HEK293 (cell line): Measurements from ENCODE around the gene NDFIP2.

Experiments used
- CTCF ChIA-PET: fragments of 350-600 bp; formaldehyde crosslinking; extraction: SDS; loops from one replicate; lab custom pipeline; 2021; ENCODE audit warnings: antibody characterized with exemption; lab: Yijun Ruan, JAX
- POLR2A ChIA-PET: fragments of 300-600 bp; formaldehyde crosslinking; extraction: SDS; loops from one replicate; lab custom pipeline; 2020; ENCODE audit warnings: antibody characterized with exemption, inconsistent platforms; lab: Yijun Ruan, JAX
- H3K27ac ChIP-seq: fragments of 200-500 bp; sonication (Bioruptor generic); 2 replicates; pipeline ENCODE4 v1.5.1; 2014; ENCODE audit warnings: low read depth, low read length, control low read depth, inconsistent platforms; ENCODE audit errors: extremely low read depth
- H3K36me3 ChIP-seq, 2 experiments: fragments of 200-500 bp in 1 of 2; sonication (Bioruptor generic) in 1 of 2; 1 replicate in 1 of 2; 2 replicates in 1 of 2; pipeline ENCODE4 v1.5.1; 2014 to 2017; ENCODE audit warnings: inconsistent platforms in 2 of 2, low read length in 2 of 2; ENCODE audit not compliant: control insufficient read depth in 2 of 2, insufficient read depth in 1 of 2
- H3K4me1 ChIP-seq: fragments of 200-500 bp; sonication (Bioruptor generic); 2 replicates; pipeline ENCODE4 v1.5.1; 2014; ENCODE audit warnings: mild to moderate bottlenecking, low read length, inconsistent platforms; ENCODE audit not compliant: control insufficient read depth, insufficient read depth
- H3K4me3 ChIP-seq: 2 replicates; pipeline ENCODE4 v1.5.1; 2011; ENCODE audit warnings: low read depth, mild to moderate bottlenecking, control low read depth, low read length, moderate library complexity
- H3K9me3 ChIP-seq: fragments of 200-500 bp; sonication (Bioruptor generic); 2 replicates; pipeline ENCODE4 v1.5.1; 2014; ENCODE audit warnings: low read depth, low read length, inconsistent platforms; ENCODE audit not compliant: control insufficient read depth, insufficient read depth
- GLIS1 ChIP-seq: fragments of 450-650 bp; formaldehyde crosslinking; IDR thresholded peaks from 2 replicates; pipeline ENCODE4 v1.5.1; 2016; ENCODE audit warnings: missing biosample characterization, missing genetic modification characterization
- KLF16 ChIP-seq: fragments of 450-650 bp; formaldehyde crosslinking; IDR thresholded peaks from 2 replicates; pipeline ENCODE4 v1.5.1; 2017; ENCODE audit warnings: missing biosample characterization, missing genetic modification characterization
- PRDM2 ChIP-seq: fragments of 450-650 bp; formaldehyde crosslinking; IDR thresholded peaks from 2 replicates; pipeline ENCODE4 v1.5.1; 2016; ENCODE audit warnings: missing biosample characterization, missing genetic modification characterization, borderline replicate concordance
- SP7 ChIP-seq: fragments of 450-650 bp; formaldehyde crosslinking; IDR thresholded peaks from 2 replicates; pipeline ENCODE4 v1.5.1; 2016; ENCODE audit warnings: missing biosample characterization, missing genetic modification characterization
- YY1 ChIP-seq: fragments of 450-650 bp; formaldehyde crosslinking; IDR thresholded peaks from 2 replicates; pipeline ENCODE4 v1.5.1; 2018; ENCODE audit warnings: missing biosample characterization, missing genetic modification characterization
- ZBTB1 ChIP-seq: fragments of 450-650 bp; formaldehyde crosslinking; IDR thresholded peaks from 2 replicates; pipeline ENCODE4 v1.5.1; 2016; ENCODE audit warnings: missing biosample characterization, missing genetic modification characterization
- ZBTB26 ChIP-seq: fragments of 450-650 bp; formaldehyde crosslinking; optimal IDR thresholded peaks from 2 replicates; pipeline ENCODE3; 2016; ENCODE audit warnings: missing biosample characterization, mild to moderate bottlenecking, missing genetic modification characterization
- ZFP69B ChIP-seq: fragments of 450-650 bp; formaldehyde crosslinking; IDR thresholded peaks from 2 replicates; pipeline ENCODE4 v1.5.1; 2016; ENCODE audit warnings: missing biosample characterization, missing genetic modification characterization
- ZNF148 ChIP-seq: fragments of 450-650 bp; formaldehyde crosslinking; IDR thresholded peaks from 2 replicates; pipeline ENCODE4 v1.5.0; 2017; ENCODE audit warnings: missing biosample characterization, missing genetic modification characterization, borderline replicate concordance
- ZNF157 ChIP-seq: fragments of 450-650 bp; formaldehyde crosslinking; IDR thresholded peaks from 2 replicates; pipeline ENCODE4 v1.5.1; 2016; ENCODE audit warnings: missing biosample characterization, missing genetic modification characterization
- ZNF16 ChIP-seq: fragments of 450-650 bp; formaldehyde crosslinking; IDR thresholded peaks from 2 replicates; pipeline ENCODE4 v1.5.1; 2016; ENCODE audit warnings: low read depth, missing biosample characterization, missing genetic modification characterization
- ZNF223 ChIP-seq: fragments of 450-650 bp; formaldehyde crosslinking; IDR thresholded peaks from 2 replicates; pipeline ENCODE4 v1.5.1; 2016; ENCODE audit warnings: missing biosample characterization, missing genetic modification characterization
- ZNF274 ChIP-seq, 2 experiments: fragments of 200-500 bp in 1 of 2; fragments of 450-650 bp in 1 of 2; sonication (Bioruptor generic) in 1 of 2; formaldehyde crosslinking in 1 of 2; IDR thresholded peaks; 2 replicates each; pipeline versions ENCODE4 v1.5.1 to v1.6.1; 2014 to 2016; ENCODE audit warnings: borderline replicate concordance in 1 of 2, inconsistent platforms in 1 of 2, low read length in 1 of 2, missing biosample characterization in 1 of 2, missing genetic modification characterization in 1 of 2
- ZNF280D ChIP-seq: fragments of 450-650 bp; formaldehyde crosslinking; IDR thresholded peaks from 2 replicates; pipeline ENCODE4 v1.5.1; 2016; ENCODE audit warnings: missing biosample characterization, missing genetic modification characterization
- ZNF391 ChIP-seq: fragments of 450-650 bp; formaldehyde crosslinking; IDR thresholded peaks from 2 replicates; pipeline ENCODE4 v1.5.1; 2016; ENCODE audit warnings: low read depth, missing biosample characterization, missing genetic modification characterization, borderline replicate concordance
- ZNF416 ChIP-seq: fragments of 450-650 bp; formaldehyde crosslinking; IDR thresholded peaks from 2 replicates; pipeline ENCODE4 v1.5.1; 2016; ENCODE audit warnings: missing biosample characterization, missing genetic modification characterization
- ZNF423 ChIP-seq: fragments of 450-650 bp; formaldehyde crosslinking; IDR thresholded peaks from 2 replicates; pipeline ENCODE4 v1.5.1; 2016; ENCODE audit warnings: missing biosample characterization, missing genetic modification characterization
- ZNF529 ChIP-seq: fragments of 450-650 bp; formaldehyde crosslinking; IDR thresholded peaks from 2 replicates; pipeline ENCODE4 v1.5.1; 2017; ENCODE audit warnings: missing genetic modification characterization, missing biosample characterization; ENCODE audit not compliant: insufficient replicate concordance
- ZNF610 ChIP-seq: fragments of 450-650 bp; formaldehyde crosslinking; IDR thresholded peaks from 2 replicates; pipeline ENCODE4 v1.5.1; 2016; ENCODE audit warnings: missing biosample characterization, missing genetic modification characterization, borderline replicate concordance
- ZNF623 ChIP-seq: fragments of 450-650 bp; formaldehyde crosslinking; IDR thresholded peaks from 2 replicates; pipeline ENCODE4 v1.5.1; 2016; ENCODE audit warnings: missing biosample characterization, missing genetic modification characterization
- ZNF654 ChIP-seq: fragments of 450-650 bp; formaldehyde crosslinking; IDR thresholded peaks from 2 replicates; pipeline ENCODE4 v1.5.1; 2016; ENCODE audit warnings: low read depth, missing biosample characterization, missing genetic modification characterization
- ZNF664 ChIP-seq: fragments of 450-650 bp; formaldehyde crosslinking; IDR thresholded peaks from 2 replicates; pipeline ENCODE4 v1.5.1; 2016; ENCODE audit warnings: missing biosample characterization, missing genetic modification characterization
- ZNF768 ChIP-seq: fragments of 450-650 bp; formaldehyde crosslinking; IDR thresholded peaks from 2 replicates; pipeline ENCODE4 v1.5.1; 2018; ENCODE audit warnings: missing biosample characterization, mild to moderate bottlenecking, missing genetic modification characterization
- ZSCAN30 ChIP-seq: fragments of 450-650 bp; IDR thresholded peaks from 2 replicates; pipeline ENCODE4 v1.5.1; 2018; ENCODE audit warnings: missing biosample characterization, mild to moderate bottlenecking, missing genetic modification characterization, moderate library complexity
- ZXDB ChIP-seq: fragments of 450-650 bp; formaldehyde crosslinking; IDR thresholded peaks from 2 replicates; pipeline ENCODE4 v1.5.1; 2016; ENCODE audit warnings: missing biosample characterization, missing genetic modification characterization

Gene NDFIP2

GRCh38 chr13:79462895-79463294, 18.1 kb upstream of the NDFIP2 start:
- no peaks in the 10 kb centered on the region for H3K9me3 ChIP-seq
- H3K4me3 ChIP-seq: no peak overlapping the region
- ChIA-PET CTCF (interaction anchor here (0.7 kb wide), 1 partner anchor 38 kb away, joined by 5 read pairs; no protein-coding TSS in a partner anchor), POLR2A (no interaction called here)
- no peaks in the 10 kb centered on the region for H3K4me1 ChIP-seq
- no peak for TF ChIP-seq ZNF768 (tag by site-specific recombination)
- TF ChIP-seq ZFP69B (tag by site-specific recombination): no peak
- TF ChIP-seq ZSCAN30 (tag by site-specific recombination): no peak
- no peak for TF ChIP-seq SP7 (tag by site-specific recombination)
- no peak for TF ChIP-seq ZNF529 (tag by site-specific recombination)
- no peak for TF ChIP-seq KLF16
- no peak for TF ChIP-seq ZNF423 (tag by site-specific recombination)
- TF ChIP-seq ZNF664 (tag by site-specific recombination): no peak
- TF ChIP-seq ZNF148: no peak
- TF ChIP-seq ZNF157: no peak
- TF ChIP-seq GLIS1 (tag by site-specific recombination): no peak
- no peak for TF ChIP-seq ZNF610
- TF ChIP-seq ZNF280D (tag by site-specific recombination): no peak
- no peak for TF ChIP-seq ZNF223 (tag by site-specific recombination)
- TF ChIP-seq ZNF16 (tag by site-specific recombination): no peak
- TF ChIP-seq ZNF623 (tag by site-specific recombination): no peak
- TF ChIP-seq ZNF416: no peak
- TF ChIP-seq ZNF391 (tag by site-specific recombination): no peak
- no peaks in the 10 kb centered on the region for H3K36me3 ChIP-seq
- H3K27ac ChIP-seq: no peak overlapping the region

GRCh38 chr13:79463604-79464003, 17.4 kb upstream of the NDFIP2 start:
- Histone ChIP-seq H3K36me3 (no peaks in the 10 kb centered on the region), H3K4me3 (no peak overlapping the region), H3K9me3 (no peaks in the 10 kb centered on the region), H3K4me1 (no peaks in the 10 kb centered on the region), H3K27ac (no peak overlapping the region)
- CTCF ChIA-PET: interaction anchor here (1.4 kb wide), 1 partner anchor 39 kb away, joined by 3 read pairs; no protein-coding TSS in a partner anchor
- POLR2A ChIA-PET: interaction anchor here (0.7 kb wide), 1 partner anchor 291 kb away, joined by 3 read pairs; no protein-coding TSS in a partner anchor
- TF ChIP-seq YY1 (tag by site-specific recombination) (no peak), ZBTB26 (no peak), PRDM2 (tag by site-specific recombination) (no peak), ZXDB (tag by site-specific recombination) (no peak), ZNF274 (IDR thresholded peaks at IDR 0.05; ENCODE audit: low read length) (no peak), ZNF274 (tag by site-specific recombination; IDR thresholded peaks at IDR 0.05; ENCODE audit: borderline replicate concordance) (no peak), ZNF654 (tag by site-specific recombination) (no peak), ZBTB1 (tag by site-specific recombination) (no peak)
